Transverse colon (tissue), 3 donors: Measurements from ENCODE around the gene EIF4E2.

Experiments used
- EP300 ChIP-seq: sonication (generic); formaldehyde crosslinking; IDR thresholded peaks from one replicate; pipeline ENCODE4 v1.6.1; 2017; ENCODE audit warnings: antibody characterized with exemption, low read depth
- TF ChIP-seq, protein P1 (sequence below), 5 experiments: fragments of 200-600 bp in 3 of 5; fragments of 450-650 bp in 2 of 5; sonication (generic) in 3 of 5; IDR thresholded peaks; 1 replicate in 2 of 5; 2 replicates in 3 of 5; pipeline ENCODE4 v1.5.1; 2016 to 2017; ENCODE audit warnings: antibody characterized with exemption in 5 of 5, inconsistent platforms in 3 of 5, mild to moderate bottlenecking in 2 of 5, moderate library complexity in 1 of 5

DNA sequence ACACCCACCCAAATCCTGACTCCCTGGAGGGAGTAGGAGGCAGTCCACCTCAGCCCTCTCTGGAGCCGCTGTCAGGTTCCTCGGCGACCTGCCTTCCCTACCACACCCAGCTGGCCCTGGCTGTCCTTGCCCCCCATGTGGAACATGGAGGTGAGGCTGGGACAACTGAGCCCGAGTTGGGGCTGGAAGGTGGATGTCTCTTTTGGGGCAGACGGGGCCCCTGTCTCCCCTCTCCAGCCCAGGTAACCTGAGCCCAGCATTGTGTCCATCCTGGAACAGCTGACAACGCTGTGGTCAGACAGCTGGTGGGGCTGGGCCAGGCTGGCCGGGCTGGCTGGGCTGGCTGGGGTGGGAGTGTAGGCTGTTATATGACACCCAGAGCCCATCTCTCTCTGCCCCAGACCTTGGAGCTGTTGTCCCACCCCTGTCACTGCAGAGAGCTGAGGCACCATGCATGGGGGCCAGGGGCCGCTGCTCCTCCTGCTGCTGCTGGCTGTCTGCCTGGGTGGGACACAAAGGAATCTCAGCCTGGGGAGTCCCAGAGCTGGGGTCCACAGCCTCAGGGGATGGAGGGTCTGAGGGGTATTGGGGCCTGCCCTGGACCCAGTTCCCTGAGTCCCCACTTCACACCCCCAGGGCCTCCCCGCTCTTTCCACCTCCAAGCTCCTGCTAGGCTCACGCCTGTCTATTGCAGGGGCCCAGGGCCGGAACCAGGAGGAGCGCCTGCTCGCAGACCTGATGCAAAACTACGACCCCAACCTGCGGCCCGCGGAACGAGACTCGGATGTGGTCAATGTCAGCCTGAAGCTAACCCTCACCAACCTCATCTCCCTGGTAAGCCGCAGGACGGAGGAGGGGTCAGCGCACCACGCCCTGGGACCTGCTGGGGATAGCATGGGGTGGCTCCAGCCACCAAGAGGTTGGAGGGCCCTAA lies 10.9 kb upstream of the EIF4E2 start, which contains the start of gene CHRNG:
- TF ChIP-seq, protein P1, sequence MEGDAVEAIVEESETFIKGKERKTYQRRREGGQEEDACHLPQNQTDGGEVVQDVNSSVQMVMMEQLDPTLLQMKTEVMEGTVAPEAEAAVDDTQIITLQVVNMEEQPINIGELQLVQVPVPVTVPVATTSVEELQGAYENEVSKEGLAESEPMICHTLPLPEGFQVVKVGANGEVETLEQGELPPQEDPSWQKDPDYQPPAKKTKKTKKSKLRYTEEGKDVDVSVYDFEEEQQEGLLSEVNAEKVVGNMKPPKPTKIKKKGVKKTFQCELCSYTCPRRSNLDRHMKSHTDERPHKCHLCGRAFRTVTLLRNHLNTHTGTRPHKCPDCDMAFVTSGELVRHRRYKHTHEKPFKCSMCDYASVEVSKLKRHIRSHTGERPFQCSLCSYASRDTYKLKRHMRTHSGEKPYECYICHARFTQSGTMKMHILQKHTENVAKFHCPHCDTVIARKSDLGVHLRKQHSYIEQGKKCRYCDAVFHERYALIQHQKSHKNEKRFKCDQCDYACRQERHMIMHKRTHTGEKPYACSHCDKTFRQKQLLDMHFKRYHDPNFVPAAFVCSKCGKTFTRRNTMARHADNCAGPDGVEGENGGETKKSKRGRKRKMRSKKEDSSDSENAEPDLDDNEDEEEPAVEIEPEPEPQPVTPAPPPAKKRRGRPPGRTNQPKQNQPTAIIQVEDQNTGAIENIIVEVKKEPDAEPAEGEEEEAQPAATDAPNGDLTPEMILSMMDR (IDR thresholded peaks at IDR 0.05), result no peak
- no peak for TF ChIP-seq EP300
